SU-DHL-6 (cell line): Measurements from ENCODE around the gene RALGPS1.

Experiments
- H2AFZ ChIP-seq: fragments of 200-600 bp; sonication (generic); 2 replicates; pipeline ENCODE4 v1.6.1; 2014; ENCODE audit warnings: low read depth, mild to moderate bottlenecking, moderate library complexity, mixed read lengths, antibody characterized with exemption, low read length; ENCODE audit not compliant: severe bottlenecking
- H3F3A ChIP-seq: fragments of 200-600 bp; shearing (Covaris generic); 2 replicates; pipeline ENCODE4 v1.6.0; 2016; ENCODE audit warnings: antibody characterized with exemption, mild to moderate bottlenecking; ENCODE audit not compliant: insufficient read depth
- H3K27ac ChIP-seq: fragments of 200-600 bp; sonication (generic); 2 replicates; pipeline ENCODE4 v1.5.1; 2016; ENCODE audit warnings: low read depth, mild to moderate bottlenecking, low read length, moderate library complexity, mixed read lengths
- H3K27me3 ChIP-seq: fragments of 200-600 bp; sonication (generic), shearing (Covaris generic); 2 replicates; pipeline ENCODE4 v1.6.0; 2014; ENCODE audit warnings: mild to moderate bottlenecking, low read length
- H3K36me3 ChIP-seq: fragments of 200-600 bp; sonication (generic); 2 replicates; pipeline ENCODE4 v1.6.1; 2014; ENCODE audit warnings: mild to moderate bottlenecking, low read length, mixed read lengths
- H3K4me2 ChIP-seq: fragments of 300-600, 200-600 bp; shearing (Covaris generic), sonication (generic); 2 replicates; pipeline ENCODE4 v1.6.0; 2014; ENCODE audit warnings: low read length, low read depth, mild to moderate bottlenecking; ENCODE audit not compliant: poor library complexity, severe bottlenecking
- H3K4me3 ChIP-seq: fragments of 200-600 bp; sonication (generic); 2 replicates; pipeline ENCODE4 v1.5.1; 2014; ENCODE audit warnings: antibody characterized with exemption, low read length, mild to moderate bottlenecking, mixed read lengths; ENCODE audit not compliant: insufficient read depth, poor library complexity, severe bottlenecking
- H3K79me2 ChIP-seq: fragments of 200-600 bp; sonication (generic); 2 replicates; pipeline ENCODE4 v1.6.1; 2014; ENCODE audit warnings: mild to moderate bottlenecking, low read length, moderate library complexity; ENCODE audit not compliant: insufficient read depth
- H3K9ac ChIP-seq: fragments of 200-600 bp; sonication (generic); 2 replicates; pipeline ENCODE4 v1.7.0; 2014; ENCODE audit warnings: mild to moderate bottlenecking, low read length
- H3K9me2 ChIP-seq: fragments of 200-600 bp; sonication (generic); replicated peaks from 2 replicates; pipeline ENCODE4 v1.6.1; 2014; ENCODE audit warnings: low read length; ENCODE audit not compliant: insufficient read depth
- H3K9me3 ChIP-seq: fragments of 200-600 bp; sonication (generic); 2 replicates; pipeline ENCODE4 v1.6.1; 2014; ENCODE audit warnings: low read length, mixed read lengths; ENCODE audit not compliant: insufficient read depth
- H4K20me1 ChIP-seq: fragments of 200-600 bp; sonication (generic); 2 replicates; pipeline ENCODE4 v1.6.1; 2014; ENCODE audit warnings: low read depth, mild to moderate bottlenecking, antibody characterized with exemption, low read length, moderate library complexity, mixed read lengths
- CTCF ChIP-seq: fragments of 200-600 bp; sonication (generic); IDR thresholded peaks from one replicate; pipeline ENCODE4 v1.5.1; 2017; ENCODE audit warnings: antibody characterized with exemption, mild to moderate bottlenecking, low read length, moderate library complexity; ENCODE audit not compliant: insufficient read depth, poor library complexity, severe bottlenecking
- EZH2phosphoT487 ChIP-seq: fragments of 200-600 bp; sonication (generic), shearing (Covaris generic); conservative IDR thresholded peaks from 2 replicates; pipeline ENCODE4 v1.6.1; 2018; ENCODE audit warnings: mild to moderate bottlenecking, antibody characterized with exemption, low read length, moderate library complexity, mixed read lengths

Gene RALGPS1

GRCh38 chr9:126965541-126966428 lies 51.2 kb downstream of the RALGPS1 start:
- no peak overlapping the region for H3K4me2 ChIP-seq
- no peak overlapping the region for H2AFZ ChIP-seq
- H3K9me3 ChIP-seq = no peaks in the 10 kb centered on the region
- no peak overlapping the region for H3K4me3 ChIP-seq
- H3K9ac ChIP-seq = no peak overlapping the region
- TF ChIP-seq CTCF (peak; percentile 56), EZH2phosphoT487 (no peak)
- H3K79me2 ChIP-seq = no peaks in the 10 kb centered on the region
- H3K36me3 ChIP-seq = no peaks in the 10 kb centered on the region
- H3K27ac ChIP-seq = no peak overlapping the region
- no peaks in the 10 kb centered on the region for H3K9me2 ChIP-seq
- no peaks in the 10 kb centered on the region; the same call in 1 of the 2 replicates for H4K20me1 ChIP-seq
- H3K27me3 ChIP-seq = no peaks in the 10 kb centered on the region
- no peaks in the 10 kb centered on the region for H3F3A ChIP-seq

- Histone ChIP-seq H3K36me3 (no peaks in the 10 kb centered on the region), H3K9me3 (no peaks in the 10 kb centered on the region)
- no peak for TF ChIP-seq EZH2phosphoT487
- TF ChIP-seq CTCF = no peak
Measured at GRCh38 chr9:126971261-126971660, 56.7 kb downstream of the RALGPS1 start.

GRCh38 chr9:126973651-126974529 lies 59.3 kb downstream of the RALGPS1 start:
- Histone ChIP-seq H2AFZ (no peak overlapping the region), H3K36me3 (no peaks in the 10 kb centered on the region), H3K79me2 (no peaks in the 10 kb centered on the region), H3K27me3 (no peaks in the 10 kb centered on the region), H3K9me3 (no peaks in the 10 kb centered on the region), H3K9ac (no peak overlapping the region), H3F3A (no peaks in the 10 kb centered on the region), H4K20me1 (no peaks in the 10 kb centered on the region), H3K27ac (no peak overlapping the region), H3K9me2 (no peaks in the 10 kb centered on the region), H3K4me3 (no peak overlapping the region), H3K4me2 (no peak overlapping the region)
- TF ChIP-seq EZH2phosphoT487 = no peak
- TF ChIP-seq CTCF = no peak

More at GRCh38 chr9:126971261-126971660, 56.7 kb downstream of the RALGPS1 start:
- H3K4me2 ChIP-seq = no peak overlapping the region
- no peak overlapping the region for H3K4me3 ChIP-seq
- no peak overlapping the region for H3K27ac ChIP-seq
- no peaks in the 10 kb centered on the region for H3K9me2 ChIP-seq
- H3K9ac ChIP-seq = no peak overlapping the region
- H3K27me3 ChIP-seq = no peaks in the 10 kb centered on the region
- H3K79me2 ChIP-seq = no peaks in the 10 kb centered on the region
- no peaks in the 10 kb centered on the region for H3F3A ChIP-seq
- H4K20me1 ChIP-seq = no peaks in the 10 kb centered on the region
- H2AFZ ChIP-seq = no peak overlapping the region
